Mesenteric fat pad (tissue), 1 donor: Measurements from ENCODE around the gene GJB5. TPM values are rescaled to one million over a fixed set of nuclear protein-coding genes. Genes with fewer than 3 reads are reported as not detected.

Experiments
- DNase-seq: peaks from one replicate; pipeline ENCODE4 v3.0.0-alpha.2; 2020; ENCODE audit warnings: low spot score
- total RNA-seq: library from RNA; stranded (reverse); fragmentation: NEBNext Ultra II Directional; extraction: Animal tissue kit (Norgen Biotek cat#: 25700); gene quantifications from one replicate; pipeline ENCODE4 v1.2.1, GENCODE V29; 2021
- donor health status: DM: yes; HTN: yes; CAD: no.

Gene GJB5
- total RNA-seq, 1 donor from 2014 or later, result not detected

DNA sequence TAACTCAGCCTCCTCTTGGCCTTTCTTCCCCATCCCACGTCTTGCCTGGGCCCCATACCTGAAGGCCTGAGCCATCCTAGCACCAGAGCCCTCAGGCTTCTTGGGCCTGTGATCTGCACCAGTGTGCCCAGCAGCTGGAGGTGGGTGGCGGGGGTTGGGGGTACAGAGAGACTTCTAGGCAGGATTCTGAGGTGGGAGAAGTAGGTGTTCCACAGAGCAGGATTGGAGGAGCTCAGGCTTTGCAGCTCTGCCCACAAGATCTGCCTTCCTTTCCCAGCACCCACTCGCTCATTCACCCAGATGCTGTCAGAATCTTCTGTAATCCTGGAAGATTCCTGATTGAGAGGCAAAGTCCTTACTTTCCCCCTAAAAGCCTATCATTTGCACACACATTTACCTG lies 10.0 kb upstream of the GJB5 start:
- peak; percentile 3 for DNase-seq

DNA sequence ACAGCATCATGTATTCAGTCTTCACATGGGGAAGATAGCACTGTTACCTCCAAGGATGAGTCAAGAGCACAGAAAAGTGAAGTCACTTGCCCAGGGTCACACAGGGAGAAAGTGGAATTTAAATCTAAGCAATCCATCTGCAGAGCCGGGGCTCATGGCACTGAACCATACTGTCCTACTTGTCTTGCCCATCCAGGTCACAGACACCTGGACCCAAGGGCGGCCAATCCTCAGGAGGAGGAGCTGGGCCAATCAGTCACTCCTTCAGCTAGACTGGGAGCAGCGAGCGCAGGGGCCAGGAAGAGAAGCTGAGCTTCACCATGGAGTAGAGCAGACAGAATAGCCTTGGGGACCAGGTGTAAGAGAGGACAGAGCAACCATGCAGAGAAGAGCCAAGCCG lies 9.2 kb upstream of the GJB5 start:
- peak; percentile 49 for DNase-seq

GRCh38 chr1:34746101-34746500 lies 8.7 kb upstream of the GJB5 start:
- DNase-seq, result no peak

- peak; percentile 51 for DNase-seq
Measured at GRCh38 chr1:34746785-34747637, 7.8 kb upstream of the GJB5 start.

DNA sequence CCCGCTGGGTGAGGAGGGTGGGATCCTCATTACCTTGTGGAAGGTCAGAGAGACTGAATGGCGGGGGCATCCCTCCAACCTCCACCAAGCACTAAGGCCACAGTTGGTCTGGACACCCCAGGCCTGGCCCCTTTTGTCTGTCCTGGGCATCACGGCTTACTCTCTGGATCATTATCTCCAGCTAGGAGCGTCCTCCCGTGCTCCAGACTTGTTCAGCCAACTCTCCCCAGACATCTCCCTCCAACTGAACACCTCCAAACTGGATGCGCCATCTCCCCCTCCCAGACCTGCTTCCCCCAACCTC lies 7.3 kb upstream of the GJB5 start:
- DNase-seq, result peak; percentile 55

DNA sequence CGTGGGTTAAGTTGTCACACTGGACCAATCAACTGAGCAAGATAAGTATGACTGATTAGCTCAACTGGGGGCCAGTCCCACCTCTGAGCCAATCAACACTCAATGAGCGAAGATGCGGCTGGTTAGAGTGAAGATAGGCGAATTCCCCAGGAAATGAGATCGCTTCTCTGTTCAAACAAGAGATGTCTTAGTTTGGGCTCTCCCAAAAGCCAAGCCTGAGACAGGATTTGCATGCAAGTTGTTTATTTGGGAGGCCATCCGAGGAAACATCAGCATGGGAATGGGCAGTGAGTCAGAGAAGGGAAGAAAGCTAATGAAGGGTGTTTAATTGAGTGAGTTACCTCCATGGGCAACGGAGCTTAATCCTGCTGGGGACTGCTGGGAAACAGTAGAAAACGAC lies 4.9 kb upstream of the GJB5 start:
- no peak for DNase-seq

- no peak for DNase-seq
Measured at GRCh38 chr1:34750610-34751009, 4.2 kb upstream of the GJB5 start.

DNA sequence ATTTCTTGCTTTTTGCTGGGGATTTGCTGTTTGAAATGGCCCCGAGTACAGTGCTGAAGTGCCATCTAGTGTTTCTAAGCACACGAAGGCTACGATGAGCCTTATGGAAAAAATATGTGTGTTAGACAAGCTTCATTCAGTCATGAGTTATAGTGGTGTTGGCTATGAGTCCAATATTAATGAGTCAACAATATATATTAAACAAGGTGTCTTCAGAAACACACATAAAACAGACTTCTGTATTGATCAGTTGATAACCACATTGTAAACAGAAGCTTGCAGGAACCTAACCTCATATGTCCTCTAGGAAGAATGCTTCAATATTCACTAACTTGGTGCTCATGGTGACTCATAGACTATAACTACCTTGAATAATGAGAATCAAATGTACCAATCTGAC lies 1.7 kb upstream of the GJB5 start:
- DNase-seq, result no peak

- no peak for DNase-seq
Measured at GRCh38 chr1:34755961-34756360, 1.1 kb downstream of the GJB5 start.

DNA sequence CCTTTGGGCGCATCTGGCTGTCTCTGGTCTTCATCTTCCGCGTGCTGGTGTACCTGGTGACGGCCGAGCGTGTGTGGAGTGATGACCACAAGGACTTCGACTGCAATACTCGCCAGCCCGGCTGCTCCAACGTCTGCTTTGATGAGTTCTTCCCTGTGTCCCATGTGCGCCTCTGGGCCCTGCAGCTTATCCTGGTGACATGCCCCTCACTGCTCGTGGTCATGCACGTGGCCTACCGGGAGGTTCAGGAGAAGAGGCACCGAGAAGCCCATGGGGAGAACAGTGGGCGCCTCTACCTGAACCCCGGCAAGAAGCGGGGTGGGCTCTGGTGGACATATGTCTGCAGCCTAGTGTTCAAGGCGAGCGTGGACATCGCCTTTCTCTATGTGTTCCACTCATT lies 2.5 kb downstream of the GJB5 start:
- no peak for DNase-seq

DNA sequence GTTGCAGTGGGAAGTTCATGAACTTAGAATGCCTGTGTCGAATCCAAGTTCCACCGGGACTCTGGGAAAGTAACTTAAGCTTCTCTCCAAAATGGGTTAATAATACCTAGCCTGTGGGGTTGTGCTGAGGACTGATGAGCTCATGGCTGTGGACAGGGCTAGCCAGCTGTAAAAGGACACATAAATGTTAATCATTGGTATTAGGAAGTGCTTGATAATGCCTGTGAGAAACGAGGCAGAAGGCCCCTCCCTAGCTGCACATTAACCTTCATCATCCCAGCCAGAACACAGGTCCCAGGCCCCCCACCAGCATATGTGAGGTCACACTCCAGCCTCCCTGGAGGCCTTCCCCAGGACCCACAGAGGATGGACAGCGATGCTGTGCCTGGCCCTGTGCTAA lies 3.9 kb downstream of the GJB5 start:
- DNase-seq, result no peak

- DNase-seq, result no peak
Measured at GRCh38 chr1:34759503-34760357, 4.9 kb downstream of the GJB5 start, which contains the start of gene GJB4. Gene GJB4 (plus strand): TSS chr1:34759740. CDS start chr1:34761255, 1,515 bp downstream.

- no peak for DNase-seq
Measured at GRCh38 chr1:34761176-34761761, 6.4 kb downstream of the GJB5 start.

- DNase-seq, result no peak
Measured at GRCh38 chr1:34761776-34762307, 7.0 kb downstream of the GJB5 start.

DNA sequence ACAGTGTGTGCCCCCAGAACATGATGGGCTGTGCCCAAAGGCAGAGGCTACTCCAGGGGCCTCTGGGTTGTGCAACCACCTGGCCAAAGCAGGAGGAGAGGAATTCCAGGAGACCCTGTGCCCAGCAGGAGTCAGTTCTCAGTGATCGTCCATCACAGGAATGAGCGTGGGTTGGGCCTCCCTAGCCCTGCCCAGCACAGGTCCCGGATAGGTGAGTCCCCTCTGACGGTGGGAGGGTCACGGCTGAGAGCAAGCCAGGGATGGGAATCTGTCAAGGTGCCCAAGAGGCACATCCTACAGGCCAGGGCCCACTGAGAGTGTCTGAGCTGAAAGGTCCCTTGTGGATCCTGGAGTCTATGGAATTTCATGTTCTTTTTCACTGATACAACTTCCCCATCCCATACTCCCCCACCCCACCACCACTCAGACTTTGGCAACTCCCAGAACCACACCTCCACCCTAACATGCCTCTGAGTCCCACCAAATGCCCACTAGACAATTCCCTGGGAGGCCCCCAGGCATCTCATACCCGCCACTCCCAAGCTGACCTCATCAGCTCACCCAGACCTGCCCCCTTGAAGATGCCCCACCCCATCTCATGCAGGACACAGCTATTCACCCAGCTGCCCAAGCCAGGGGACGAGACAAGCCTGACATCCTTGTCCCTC lies 7.8 kb downstream of the GJB5 start:
- DNase-seq, result no peak

GRCh38 chr1:34763142-34763781 lies 8.4 kb downstream of the GJB5 start:
- no peak for DNase-seq

DNA sequence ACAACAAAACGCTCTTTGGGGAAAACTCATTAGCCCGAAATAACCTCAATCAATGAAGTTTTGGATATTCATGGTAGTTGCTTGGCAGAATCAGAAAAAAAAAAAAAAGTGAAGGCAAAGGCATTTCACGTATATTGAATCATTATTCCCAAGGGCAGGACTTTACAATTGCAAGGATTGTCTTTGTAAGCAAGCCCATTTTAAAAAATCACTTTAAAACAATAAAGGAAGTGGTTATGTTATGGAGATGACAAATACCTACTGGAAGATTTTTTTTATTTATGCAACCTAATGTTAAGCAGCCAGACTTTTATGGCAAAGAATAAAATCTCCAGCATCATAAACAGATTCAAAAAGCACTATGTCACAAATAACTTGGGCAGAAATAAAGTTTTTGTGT lies 14.0 kb downstream of the GJB5 start:
- no peak for DNase-seq

- no peak for DNase-seq
Measured at GRCh38 chr1:34770891-34771504, 16.2 kb downstream of the GJB5 start.

GRCh38 chr1:34771573-34772371 lies 16.9 kb downstream of the GJB5 start:
- no peak for DNase-seq
